Epithelial cell of proximal tubule (primary cell): ENCODE measurements around the gene ERC1. TPM values are rescaled to one million over a fixed set of nuclear protein-coding genes. Genes with fewer than 3 reads are reported as not detected.

Source experiments
- DNase-seq: peaks from one replicate; pipeline ENCODE4 v3.0.0-alpha.2; 2011; ENCODE audit warnings: low read depth
- H3K4me3 ChIP-seq: 2 replicates; pipeline ENCODE4 v1.5.1; 2011; ENCODE audit warnings: low read depth, mild to moderate bottlenecking, low read length
- CTCF ChIP-seq: conservative IDR thresholded peaks from 2 replicates; pipeline ENCODE4 v1.5.1; 2012; ENCODE audit warnings: low read depth, mild to moderate bottlenecking, low read length
- total RNA-seq: library from RNA; depleted of rRNA; stranded (reverse); fragments of >200 nt; gene quantifications from 2 replicates; pipeline ENCODE4 v1.2.3, GENCODE V29; 2015

Gene ERC1
- total RNA-seq, 1 donor from 2014 or later, result 16.5 TPM

GRCh38 chr12:1212526-1212925 lies 221.5 kb downstream of the ERC1 start:
- no peak overlapping the region for H3K4me3 ChIP-seq
- no peak for DNase-seq
- TF ChIP-seq CTCF, result no peak

DNA sequence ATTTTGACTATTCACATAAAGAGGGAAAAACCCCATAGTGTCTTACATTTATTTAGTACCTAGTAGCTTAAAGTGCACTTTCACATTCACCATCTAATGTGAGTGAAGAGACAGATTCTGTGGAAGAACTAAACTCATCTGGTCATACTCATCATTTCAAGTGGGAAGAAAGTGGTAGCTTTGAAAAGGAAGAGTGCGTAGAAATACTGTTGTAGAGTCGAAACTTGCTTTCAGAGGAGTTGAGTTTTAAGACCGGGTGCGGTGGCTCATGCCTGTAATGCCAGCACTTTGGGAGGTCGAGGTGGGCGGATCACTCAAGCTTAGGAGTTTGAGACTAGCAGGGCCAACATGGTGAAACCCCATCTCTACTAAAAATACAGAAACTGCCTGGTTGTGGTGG lies 222.2 kb downstream of the ERC1 start:
- no peak for TF ChIP-seq CTCF
- no peak overlapping the region for H3K4me3 ChIP-seq
- DNase-seq, result no peak

DNA sequence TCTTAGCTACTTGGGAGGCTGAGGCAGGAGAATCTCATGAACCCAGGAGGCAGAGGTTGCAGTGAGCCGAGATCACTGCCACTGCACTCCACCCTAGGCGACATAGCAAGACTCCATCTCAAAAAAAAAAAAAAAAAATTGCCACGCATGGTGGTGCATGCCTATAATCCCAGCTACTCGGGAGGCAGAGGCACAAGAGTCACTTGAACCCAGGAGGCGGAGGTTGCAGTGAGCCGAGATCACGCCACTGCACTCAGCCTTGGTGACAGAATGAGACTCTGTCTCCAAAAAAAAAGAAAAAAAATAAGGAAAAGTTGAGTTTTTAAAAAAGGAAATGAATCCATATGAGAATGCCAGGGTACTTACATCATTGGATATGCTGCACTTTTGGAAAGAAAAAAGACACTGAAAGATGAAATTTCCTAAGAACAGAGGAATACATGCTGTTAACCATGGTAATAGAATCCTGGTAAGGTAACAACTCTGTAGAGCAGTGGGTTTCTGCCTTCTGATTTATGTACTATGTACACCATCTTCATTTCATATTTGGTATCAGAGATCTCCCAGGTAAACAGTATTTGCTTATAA lies 222.7 kb downstream of the ERC1 start:
- no peak for TF ChIP-seq CTCF
- H3K4me3 ChIP-seq, result no peak overlapping the region
- no peak for DNase-seq

GRCh38 chr12:1216560-1216959 lies 225.5 kb downstream of the ERC1 start:
- TF ChIP-seq CTCF, result no peak
- no peak overlapping the region for H3K4me3 ChIP-seq
- no peak for DNase-seq

GRCh38 chr12:1217191-1217949 lies 226.3 kb downstream of the ERC1 start:
- no peak for TF ChIP-seq CTCF
- DNase-seq, result no peak
- no peak overlapping the region for H3K4me3 ChIP-seq

DNA sequence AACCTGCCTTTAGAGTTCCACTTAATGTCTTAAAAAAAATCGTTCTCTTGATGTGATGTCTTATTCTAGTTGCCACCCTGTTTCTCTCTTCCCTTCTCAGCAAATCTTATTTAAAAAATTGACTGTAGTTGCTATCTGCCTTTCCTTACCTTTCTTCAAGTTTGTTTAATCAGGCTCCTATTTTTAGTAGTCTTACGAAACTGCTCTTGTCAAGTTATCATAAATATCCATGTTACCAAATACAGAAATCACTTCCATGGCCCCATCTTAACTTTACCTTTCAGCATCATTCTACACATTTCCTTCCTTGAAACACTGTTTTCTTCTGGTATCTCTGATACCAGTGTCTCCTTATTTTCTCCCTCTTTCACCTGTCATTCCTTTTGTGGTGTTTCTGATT lies 227.3 kb downstream of the ERC1 start:
- DNase-seq, result no peak
- TF ChIP-seq CTCF, result no peak

More for the DNA sequence above, 227.3 kb downstream of the ERC1 start:
- no peak overlapping the region for H3K4me3 ChIP-seq
